NCI-H1694 treated with DMSO at 0.1 percent for 48 hours (cell line): ENCODE measurements around the gene OR2J3.
"Not testable (repeated sequence)": the region's sequence is repeated elsewhere in the genome, so short reads cannot be mapped to it uniquely, and the experiment has no call there.

Source experiments
- DNase-seq: peaks from one replicate; lab custom pipeline; 2025; lab: John Stamatoyannopoulos, UW

Gene OR2J3

GRCh38 chr6:29107758-29108157, at the start of gene OR2J3:
OR2J3 (plus strand) TSS chr6:29108058; CDS start chr6:29111891, 3,833 bp downstream.
- no peak for DNase-seq

DNA sequence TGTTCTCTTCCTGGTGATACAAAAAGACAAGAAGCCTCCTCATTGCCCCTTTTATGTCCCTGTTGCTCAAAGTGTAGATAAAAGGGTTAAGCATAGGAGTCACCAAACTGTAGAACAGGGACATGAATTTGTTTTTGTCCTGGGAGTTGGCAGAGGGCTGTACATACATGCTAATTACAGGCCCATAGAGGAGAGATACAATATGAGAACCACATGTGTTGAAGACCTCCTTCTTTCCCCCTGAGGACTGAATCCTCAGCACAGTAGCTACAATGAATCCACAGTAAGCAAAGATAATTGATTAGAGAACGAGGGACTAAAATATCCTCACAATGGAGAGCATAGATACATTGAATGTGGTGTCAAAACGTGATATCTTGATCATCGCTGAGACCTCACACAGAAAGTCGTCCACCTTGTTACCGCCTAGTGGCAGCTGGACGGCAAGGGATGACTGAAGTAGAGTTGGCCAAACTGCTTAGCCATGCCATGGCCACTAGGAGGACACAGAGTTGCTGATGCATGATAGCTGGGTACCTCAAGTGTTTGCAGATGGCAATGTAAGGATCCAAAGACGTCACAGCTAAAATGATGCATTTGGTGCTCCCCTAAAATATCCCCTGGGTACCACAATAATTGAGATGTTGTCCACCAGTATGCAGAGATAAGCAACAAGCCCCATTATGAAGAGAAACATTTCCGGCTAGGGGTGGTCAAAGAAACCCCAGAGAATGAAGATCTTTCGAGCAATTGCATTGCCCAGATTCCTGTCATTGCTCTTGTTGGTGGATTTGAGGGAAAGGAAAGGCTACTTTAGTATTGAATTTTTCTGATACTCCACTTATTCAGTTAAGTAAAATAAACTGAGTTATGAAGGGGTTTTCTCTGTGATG, 35.8 kb upstream of the OR2J3 start:
- no peak for DNase-seq

GRCh38 chr6:29079203-29079602, 28.7 kb upstream of the OR2J3 start:
- DNase-seq = no peak

GRCh38 chr6:29081312-29081711, 26.5 kb upstream of the OR2J3 start:
- DNase-seq = no peak

DNA sequence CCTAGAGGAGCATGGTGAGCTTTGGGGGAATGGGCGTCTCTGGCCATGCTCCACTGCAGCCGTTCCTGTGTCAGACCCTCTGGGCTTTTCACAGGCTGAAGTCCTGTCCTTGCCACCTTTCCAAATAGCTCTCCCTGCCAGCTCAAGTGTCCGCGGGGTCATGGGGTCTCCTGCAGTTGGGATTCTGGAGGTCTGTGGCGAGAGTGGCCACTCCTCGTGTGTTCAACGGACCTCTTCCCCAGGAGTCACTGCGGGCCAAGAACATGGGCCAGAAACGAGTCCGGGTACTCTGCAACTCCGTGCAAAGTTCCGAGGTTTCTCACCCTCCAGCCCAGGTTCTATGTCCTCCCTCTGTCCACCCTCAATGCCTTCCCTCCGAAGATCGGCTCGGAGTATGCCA, 25.4 kb upstream of the OR2J3 start:
- no peak for DNase-seq

DNA sequence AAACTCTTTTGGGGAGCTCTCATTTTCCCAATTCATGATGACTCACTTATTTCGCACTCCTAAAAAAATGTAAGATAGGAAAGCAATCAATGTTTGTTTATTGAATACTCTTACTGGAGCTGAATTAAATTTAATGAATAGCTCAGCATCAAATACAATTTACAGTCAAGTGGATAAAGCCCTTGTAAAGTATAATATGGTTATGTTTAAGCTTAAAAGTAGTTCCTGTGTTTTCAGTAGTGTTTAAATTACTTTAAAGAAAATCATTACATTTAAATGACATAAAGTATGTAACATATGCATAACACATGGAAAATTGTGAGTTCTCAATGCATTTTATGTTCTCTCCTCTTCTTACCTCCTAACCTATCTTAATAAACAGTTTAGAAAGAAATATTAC, 20.6 kb upstream of the OR2J3 start, which contains the start of gene OR2B3:
TSS of gene OR2B3 (minus strand) at position 101 of the 400 bp plus-strand sequence. CDS start at position 36, 65 bp downstream.
- no peak for DNase-seq

GRCh38 chr6:29092957-29093356, 14.9 kb upstream of the OR2J3 start:
- no peak for DNase-seq

GRCh38 chr6:29097803-29098202, 10.1 kb upstream of the OR2J3 start:
- no peak for DNase-seq

DNA sequence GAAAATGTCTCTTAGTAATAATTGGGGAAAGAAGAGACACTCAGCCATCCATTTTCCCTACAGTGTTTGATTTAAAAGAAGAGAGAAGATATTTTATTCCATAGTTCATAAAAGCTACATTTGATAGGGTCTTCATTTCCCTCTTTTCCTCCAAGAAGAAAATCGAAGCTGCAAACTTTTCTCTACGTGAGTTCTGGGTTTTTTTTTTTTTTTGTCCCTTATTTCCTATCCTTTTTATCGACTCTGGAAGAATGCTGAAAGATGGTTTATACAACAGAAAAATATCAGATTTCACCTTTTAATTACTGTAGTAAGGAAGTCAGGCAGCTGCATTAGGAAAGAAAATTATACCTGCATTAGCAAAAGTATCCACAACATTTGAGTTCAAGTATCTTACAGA, 8.7 kb upstream of the OR2J3 start, which contains the start of gene OR2J1:
TSS of gene OR2J1 (plus strand) at position 301 of the 400 bp plus-strand sequence. CDS start 1,453 bp downstream, outside the sequence.
- DNase-seq = no peak

- DNase-seq = no peak
Observed at GRCh38 chr6:29112135-29112534, 4.3 kb downstream of the OR2J3 start.

DNA sequence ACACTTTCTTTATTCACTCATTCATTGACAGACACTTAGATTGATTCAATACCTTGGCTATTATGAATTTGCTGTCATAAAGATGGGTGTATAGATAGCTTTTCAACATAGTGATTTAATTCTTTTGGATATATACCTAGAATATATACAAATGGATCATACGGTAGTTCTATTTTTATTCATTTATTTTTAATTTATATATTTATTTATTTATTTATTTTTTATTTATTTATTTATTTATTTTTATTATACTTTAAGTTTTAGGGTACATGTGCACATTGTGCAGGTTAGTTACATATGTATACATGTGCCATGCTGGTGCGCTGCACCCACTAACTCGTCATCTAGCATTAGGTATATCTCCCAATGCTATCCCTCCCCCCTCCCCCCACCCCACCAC, 7.1 kb downstream of the OR2J3 start:
- not testable (repeated sequence) for DNase-seq

DNA sequence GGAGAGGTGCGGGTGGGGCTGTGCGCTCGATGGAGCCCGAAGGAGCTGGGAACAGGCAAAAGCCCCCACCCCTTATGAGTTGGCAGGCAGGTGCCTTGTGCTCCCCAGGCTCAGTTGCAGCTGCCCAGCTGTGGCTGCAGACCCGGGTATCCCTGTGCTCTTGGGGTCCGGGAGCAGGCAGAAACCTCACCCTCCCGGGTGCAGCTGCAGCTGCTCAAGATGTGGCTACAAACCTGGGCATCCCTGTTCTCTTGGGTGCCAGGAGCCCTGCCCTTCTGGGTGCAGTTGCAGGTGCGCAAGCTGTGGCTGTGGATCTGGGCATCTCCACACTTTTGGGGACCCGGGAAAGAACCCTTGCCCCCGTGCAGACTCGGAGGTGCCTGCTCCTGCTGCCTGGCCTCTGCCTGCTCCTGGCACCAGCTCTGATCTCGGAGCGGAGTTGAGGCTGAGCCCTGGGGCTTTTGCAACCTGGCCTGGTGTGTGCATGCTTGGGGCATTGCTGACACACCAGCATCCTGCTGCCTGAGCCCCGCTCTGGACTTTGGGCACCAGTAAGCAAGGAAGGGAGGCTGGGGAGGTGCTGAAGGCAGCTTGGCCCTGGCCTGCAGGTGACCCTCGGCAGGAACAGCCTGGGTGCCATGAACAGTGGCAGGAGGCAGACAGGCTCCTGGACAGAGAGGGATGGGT, 21.6 kb downstream of the OR2J3 start:
- no peak for DNase-seq

DNA sequence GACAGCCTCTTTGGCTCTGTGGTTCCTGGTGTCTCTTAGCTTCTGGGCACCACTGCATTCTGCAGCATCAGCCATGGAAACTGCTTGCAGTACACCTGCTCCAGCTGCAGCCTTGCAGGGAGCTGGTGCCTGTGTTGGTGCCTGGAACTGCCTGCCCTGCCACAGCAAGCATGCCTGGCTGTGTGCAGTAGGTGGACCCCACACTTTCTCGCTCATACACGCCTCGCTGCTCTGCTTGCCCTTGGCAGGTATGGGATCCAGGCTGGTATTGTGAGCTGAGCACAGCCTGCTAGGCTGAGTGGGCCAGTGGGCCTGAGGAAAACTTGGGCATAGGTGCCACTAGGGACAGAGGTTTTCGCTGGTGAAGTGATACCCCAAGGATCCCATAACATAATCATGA, 22.8 kb downstream of the OR2J3 start:
- DNase-seq = no peak

DNA sequence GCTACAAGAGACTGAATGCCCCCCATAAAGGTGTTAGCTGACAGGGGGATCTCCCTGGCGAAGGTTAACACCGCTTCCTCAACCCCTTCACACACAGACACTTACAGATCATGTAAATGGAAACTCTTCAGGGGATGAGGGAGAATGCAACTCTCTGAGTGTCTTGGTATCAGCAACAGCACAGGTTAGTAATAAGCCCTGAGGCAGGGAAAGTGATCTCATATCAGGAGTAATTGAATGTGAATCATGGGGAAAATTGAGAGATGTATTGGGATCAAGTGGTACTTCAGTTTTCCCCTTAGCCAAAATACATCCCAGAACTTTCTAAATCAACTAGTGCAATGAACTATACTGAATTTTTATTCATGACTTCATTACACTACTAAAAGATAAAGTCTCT, 23.8 kb downstream of the OR2J3 start:
- no peak for DNase-seq

GRCh38 chr6:29137724-29138123, 29.9 kb downstream of the OR2J3 start:
- DNase-seq = no peak

- DNase-seq = no peak
Observed at GRCh38 chr6:29141606-29142005, 33.7 kb downstream of the OR2J3 start.

DNA sequence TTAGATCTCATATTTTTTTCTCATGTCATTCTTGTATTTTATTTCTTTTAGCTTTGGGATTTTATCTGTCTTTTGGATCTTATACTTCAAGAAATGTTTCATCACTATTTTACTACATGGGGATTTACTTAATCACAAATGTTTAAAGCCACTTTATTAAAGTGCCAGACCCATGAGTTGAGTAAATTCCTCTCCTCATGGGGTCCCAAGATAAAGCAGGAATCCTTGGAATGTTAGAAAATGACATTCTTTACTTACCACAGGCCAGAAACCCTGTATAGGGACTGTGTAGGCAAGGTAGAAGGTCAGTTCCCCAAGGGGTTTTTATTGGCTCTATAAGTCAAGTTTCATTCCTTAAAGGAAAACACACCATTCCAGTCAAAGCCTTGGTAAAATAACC, 34.5 kb downstream of the OR2J3 start:
- no peak for DNase-seq

DNA sequence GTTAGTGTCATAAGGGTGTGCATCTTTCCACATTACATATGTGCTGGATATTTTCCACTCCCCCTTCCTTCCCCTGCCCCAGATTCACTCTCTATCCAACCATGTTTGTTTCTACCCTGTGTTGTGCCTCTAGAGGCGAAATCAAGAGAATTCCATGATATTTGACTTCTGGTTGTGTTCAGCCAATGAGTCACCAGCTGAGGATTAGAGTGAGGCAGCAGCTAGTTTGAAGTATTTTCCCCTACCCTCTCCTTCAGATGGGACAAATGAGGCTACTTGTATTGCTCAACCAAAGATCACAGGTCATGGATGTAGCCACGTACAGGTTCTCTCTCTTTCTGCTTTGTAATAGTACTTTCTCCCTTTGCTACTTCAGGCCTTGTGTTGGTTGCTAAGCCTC, 38.3 kb downstream of the OR2J3 start:
- DNase-seq = no peak

DNA sequence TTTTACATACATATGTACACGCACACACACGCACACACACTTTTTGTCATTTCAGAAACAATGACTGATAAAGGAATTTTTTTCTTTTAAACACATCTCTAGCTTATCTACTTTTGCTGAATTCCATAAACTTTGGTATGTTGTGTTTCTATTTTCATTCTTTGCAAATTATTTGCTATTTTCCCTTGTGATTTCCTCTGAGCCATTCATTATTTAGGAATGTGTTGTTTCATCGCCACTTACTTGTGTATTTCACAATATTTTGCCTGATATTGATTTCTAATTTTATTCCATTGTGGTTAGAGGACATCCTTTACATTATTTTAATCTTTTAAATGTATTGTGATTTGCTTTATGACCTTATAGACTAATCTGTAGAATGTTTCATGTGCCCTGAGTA, 39.2 kb downstream of the OR2J3 start:
- DNase-seq = no peak

DNA sequence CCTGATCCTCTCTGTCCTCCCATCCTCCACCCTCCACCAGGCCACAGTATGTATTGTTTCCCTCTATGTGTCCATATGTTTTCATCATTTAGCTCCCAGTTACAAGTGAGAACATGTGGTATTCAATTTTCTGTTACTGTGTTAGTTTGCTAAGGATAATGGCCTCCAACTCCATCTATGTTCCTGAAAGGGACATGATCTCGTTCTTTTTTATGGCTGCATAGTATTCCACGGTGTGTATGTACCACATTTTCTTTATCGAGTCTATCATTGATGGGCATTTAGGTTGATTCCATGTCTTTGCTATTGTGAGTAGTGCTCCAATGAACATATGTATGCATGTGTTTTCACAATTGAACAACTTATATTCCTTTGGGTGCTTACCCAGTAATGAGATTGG, 41.6 kb downstream of the OR2J3 start:
- DNase-seq = not testable (repeated sequence)

GRCh38 chr6:29153083-29153482, 45.2 kb downstream of the OR2J3 start:
- no peak for DNase-seq

GRCh38 chr6:29155182-29155581, 47.3 kb downstream of the OR2J3 start:
- DNase-seq = not testable (repeated sequence)

DNA sequence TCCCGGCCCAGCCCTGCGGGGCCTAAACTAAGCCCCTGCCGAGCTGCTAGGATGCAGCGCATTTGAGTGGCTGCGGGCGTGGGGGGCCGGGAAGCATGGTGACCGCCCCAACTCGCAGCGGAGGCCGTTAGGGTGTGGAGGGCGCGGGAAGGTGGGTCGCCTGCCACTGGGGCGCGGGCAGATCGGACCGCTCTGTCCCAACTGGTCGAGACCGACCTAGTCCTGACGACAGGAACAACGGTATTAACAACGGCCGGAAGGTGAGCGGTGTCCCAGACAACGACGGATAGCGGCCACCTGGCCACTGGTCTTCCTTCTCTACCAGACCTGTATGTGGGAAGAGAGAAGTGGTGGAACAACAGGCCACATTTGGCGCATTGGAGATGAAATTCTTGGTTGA, 52.1 kb downstream of the OR2J3 start:
- not testable (repeated sequence) for DNase-seq
